ENCODE results near the gene F2RL1.
"Not testable (repeated sequence)": the region's sequence is repeated elsewhere in the genome, so short reads cannot be mapped to it uniquely, and the experiment has no call there.

GRCh38 chr5:76789275-76789674 lies 29.6 kb upstream of the F2RL1 start:
- not testable (repeated sequence) for TF ChIP-seq CTCF (IDR thresholded peaks at IDR 0.05; ENCODE audit: control extremely low read depth in 1 of 3, insufficient read depth in 1 of 3, low read depth in 1 of 3, low read length in 3 of 3); ATF3 (IDR thresholded peaks at IDR 0.05; ENCODE audit: insufficient read depth, low read depth, low read length); HDAC2 (IDR thresholded peaks at IDR 0.05; ENCODE audit: borderline replicate concordance in 1 of 2, low read depth in 2 of 2, low read length in 2 of 2); CHD2 (IDR thresholded peaks at IDR 0.05; ENCODE audit: low read length); GABPA (IDR thresholded peaks at IDR 0.05; ENCODE audit: borderline replicate concordance, insufficient read depth, low read length); BRCA1 (IDR thresholded peaks at IDR 0.05; ENCODE audit: low read depth, low read length); ATF2 (IDR thresholded peaks at IDR 0.05; ENCODE audit: low read length); FOSL1 (IDR thresholded peaks at IDR 0.05; ENCODE audit: insufficient read depth, low read depth, low read length); KDM1A (IDR thresholded peaks at IDR 0.05; ENCODE audit: borderline replicate concordance, low read length); BACH1 (IDR thresholded peaks at IDR 0.05; ENCODE audit: low read length)
- TF ChIP-seq, protein P1, sequence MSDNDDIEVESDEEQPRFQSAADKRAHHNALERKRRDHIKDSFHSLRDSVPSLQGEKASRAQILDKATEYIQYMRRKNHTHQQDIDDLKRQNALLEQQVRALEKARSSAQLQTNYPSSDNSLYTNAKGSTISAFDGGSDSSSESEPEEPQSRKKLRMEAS (IDR thresholded peaks at IDR 0.05): not testable (repeated sequence)
